HG02798 (cell line): ENCODE results near the gene MAP2K3.

Source experiments
- ATAC-seq: cut with Tn5 transposase; IDR thresholded peaks from one replicate; pipeline ENCODE4 v1.9.1; 2021; ENCODE audit warnings: mild to moderate bottlenecking; ENCODE audit not compliant: unreplicated experiment, poor library complexity

MAP2K3 gene

DNA sequence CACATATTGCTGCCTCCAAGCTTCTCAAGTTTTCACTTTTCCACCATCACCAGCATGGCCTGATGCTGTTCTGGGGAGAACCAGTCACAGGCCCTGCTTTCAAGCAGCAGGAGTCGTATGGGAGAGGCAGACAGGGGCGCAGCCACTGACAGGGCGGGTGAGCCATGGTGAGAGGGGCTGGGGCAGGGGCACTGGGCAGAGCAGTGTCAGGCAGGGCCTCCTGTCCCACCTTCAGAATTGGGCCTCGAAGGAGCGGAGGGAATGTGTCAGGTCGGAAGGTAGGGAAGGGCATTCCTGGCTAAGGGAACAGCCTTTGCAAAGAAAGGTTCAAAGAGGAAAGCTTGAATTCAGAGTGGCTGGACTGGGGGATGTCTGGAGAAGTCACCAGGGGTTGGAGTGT is 4.9 kb upstream of the MAP2K3 start:
- ATAC-seq, result no peak

DNA sequence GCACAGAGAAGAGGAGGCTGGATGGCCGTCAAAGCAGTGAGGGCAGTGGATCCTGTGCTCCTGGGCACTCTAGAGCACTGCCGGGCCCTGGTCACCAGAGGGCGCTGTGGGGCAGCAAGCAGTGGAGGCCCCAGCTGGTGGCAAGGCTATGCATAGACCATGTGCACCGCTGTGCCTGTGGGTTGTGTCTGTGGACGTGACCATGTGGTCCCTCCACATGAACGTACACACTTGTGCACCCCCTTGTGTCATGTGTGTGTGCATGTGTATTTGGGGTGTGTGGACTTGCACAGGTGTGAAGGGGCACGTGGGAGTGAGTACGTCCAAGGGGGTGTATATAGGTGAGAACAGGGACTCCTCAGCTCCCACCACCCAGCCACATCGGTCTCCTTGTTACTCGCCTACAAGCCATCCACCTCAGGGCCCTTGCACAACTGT is 4.4 kb upstream of the MAP2K3 start:
- ATAC-seq, result peak; percentile 35

DNA sequence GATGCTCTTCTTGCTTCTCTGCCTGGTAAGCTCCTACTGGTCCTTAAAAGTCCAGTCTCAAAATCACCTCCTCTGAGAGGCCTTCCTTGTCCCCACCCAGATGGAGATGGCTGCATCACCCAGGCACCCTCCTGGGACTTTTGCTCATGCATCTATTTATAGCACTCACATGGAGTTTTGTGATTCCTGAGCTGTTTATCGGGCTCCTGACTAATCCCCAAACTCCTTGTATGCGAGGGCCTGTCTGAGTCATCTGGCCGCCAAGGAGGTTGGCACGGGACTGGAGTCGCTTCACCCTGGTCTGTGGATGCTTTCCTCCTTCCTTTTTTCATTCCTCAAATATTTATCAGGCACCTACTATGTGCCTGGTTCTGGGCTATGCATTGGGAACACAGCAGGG is 2.3 kb upstream of the MAP2K3 start:
- ATAC-seq, result no peak

DNA sequence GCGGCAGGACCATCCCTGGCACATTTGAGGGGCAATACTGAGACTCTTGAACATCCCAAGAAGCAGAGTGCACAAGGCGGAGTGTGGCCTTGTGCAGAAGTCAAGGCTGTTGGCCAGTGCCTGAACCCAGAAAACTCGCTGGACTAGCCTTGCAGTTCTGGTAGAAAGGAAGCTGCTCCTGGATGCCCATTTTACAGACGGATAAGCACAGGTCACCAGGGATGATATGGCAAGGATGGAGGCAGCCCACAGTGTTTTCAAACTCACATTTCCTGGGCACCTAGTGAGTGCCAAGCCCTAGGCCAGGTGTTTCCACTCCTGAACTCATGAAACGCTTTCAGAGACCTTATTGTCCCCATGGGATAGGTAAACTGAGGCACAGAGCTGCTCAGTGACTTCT is 1.7 kb upstream of the MAP2K3 start:
- ATAC-seq, result no peak

DNA sequence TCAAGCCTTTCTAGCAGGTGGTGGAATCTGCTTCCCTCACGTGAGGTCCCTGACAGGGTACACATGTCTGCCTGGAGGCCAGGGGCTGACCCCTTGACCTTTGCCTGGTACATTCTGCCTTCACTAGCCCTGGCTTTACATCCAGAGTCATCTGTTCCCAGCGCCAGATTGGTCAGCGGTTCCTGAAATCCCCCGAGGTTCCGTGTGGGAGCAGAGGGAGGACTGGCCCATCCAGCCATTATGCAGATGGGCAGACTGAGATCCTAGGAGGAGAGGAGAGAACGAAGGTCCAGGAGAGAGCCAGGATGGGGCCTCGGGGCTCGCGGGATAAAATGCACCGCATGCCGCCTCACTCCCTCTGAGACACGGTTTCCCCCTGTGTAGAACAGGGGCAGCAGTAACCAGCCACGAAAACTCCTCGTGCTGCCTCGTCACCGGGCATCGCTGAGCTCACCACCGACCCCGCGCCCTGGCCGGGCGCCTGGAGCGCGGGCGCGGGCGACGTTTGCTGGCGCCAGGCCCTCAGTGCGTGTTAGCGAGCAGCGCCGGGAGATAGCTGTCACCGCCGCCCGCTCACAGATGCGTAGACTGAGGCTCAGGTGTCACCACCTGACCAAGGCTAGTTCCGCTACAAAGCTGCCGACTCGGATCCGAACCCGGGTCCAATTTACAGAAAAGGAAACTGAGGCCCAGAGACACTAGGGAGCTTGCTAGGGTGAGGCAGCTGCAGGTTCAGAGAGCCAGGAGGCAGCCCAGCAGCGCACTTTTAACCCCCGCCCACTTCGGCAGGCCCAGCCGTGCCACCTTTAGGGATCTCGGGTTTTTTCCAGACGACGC is 811 bp upstream of the MAP2K3 start:
- ATAC-seq, result peak; percentile 6

DNA sequence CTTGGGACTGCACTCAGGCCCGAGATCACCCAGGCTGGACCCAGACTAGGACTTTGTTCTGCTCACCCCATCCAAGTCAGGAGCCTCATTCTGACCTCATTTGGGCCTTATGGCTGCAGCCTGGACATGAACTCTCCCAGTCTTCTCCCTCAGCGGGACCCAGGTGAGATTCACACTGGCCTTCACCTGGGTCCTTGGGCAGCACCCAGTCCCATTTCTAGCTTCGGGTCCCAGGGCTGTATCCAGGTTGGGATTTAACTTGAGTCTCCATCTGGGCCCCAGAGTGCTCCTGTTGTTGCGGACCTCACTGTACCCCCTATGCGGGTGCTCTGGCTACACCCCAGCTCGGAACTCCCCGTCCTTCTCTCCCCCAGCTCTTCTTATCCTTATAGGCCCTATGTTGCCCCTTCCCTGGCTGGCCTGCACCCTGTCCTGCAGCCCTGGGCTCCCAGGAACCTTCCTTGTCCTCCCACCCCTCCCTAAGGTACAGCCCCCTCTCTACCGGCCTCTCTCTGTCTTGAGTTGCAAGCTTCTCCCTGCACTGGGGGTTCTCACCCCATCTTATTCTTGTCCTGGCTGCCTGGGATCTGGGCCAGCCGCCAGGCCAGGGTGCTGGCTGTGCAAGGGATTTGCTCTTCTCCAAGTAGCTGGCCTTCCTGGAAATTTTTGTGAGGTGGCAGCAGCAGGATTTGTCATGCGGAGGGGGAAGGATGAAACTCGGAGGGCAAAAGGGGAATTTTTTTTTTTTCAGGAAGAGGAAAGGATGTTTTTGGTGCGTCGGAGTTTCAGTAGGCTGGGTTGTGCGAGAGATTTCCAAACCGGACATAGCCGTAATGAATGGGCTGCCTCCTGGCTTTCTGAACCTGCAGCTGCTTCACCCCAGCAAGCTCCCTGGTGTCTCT is 904 bp downstream of the MAP2K3 start:
- no peak for ATAC-seq

DNA sequence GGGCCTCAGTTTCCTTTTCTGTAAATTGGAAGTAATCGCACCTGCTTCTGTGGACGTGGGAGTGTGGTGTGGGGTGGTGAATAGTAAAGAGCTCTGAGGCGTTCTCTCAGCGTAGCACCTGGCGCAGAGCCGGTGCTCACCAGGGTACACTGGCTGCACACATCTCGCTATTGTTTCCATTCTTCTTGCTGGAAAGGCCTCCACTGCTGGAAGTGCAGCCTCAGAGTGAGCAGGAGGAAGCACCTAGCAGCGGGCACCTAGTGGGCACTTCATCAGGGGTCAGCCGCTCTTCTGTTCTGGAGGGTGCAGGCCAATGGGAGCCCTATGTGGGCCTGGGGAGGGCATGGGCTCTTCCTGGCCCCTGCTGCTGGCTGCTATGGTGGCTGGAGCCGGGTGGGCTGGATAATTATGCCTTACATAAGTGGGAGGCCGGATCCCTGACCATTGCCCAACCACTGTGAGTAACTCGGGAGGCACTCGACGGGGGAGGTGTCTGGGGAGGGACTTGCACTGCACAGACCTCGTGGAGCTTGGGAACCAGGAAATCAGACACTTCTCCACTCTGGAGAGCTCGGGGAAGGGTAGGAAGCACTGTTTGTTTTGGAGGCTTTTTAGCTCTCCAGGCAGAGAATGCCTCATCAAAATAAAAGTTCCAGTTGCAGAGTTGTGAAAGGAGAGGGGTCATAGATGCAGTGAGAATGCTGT is 1.7 kb downstream of the MAP2K3 start:
- ATAC-seq, result no peak

DNA sequence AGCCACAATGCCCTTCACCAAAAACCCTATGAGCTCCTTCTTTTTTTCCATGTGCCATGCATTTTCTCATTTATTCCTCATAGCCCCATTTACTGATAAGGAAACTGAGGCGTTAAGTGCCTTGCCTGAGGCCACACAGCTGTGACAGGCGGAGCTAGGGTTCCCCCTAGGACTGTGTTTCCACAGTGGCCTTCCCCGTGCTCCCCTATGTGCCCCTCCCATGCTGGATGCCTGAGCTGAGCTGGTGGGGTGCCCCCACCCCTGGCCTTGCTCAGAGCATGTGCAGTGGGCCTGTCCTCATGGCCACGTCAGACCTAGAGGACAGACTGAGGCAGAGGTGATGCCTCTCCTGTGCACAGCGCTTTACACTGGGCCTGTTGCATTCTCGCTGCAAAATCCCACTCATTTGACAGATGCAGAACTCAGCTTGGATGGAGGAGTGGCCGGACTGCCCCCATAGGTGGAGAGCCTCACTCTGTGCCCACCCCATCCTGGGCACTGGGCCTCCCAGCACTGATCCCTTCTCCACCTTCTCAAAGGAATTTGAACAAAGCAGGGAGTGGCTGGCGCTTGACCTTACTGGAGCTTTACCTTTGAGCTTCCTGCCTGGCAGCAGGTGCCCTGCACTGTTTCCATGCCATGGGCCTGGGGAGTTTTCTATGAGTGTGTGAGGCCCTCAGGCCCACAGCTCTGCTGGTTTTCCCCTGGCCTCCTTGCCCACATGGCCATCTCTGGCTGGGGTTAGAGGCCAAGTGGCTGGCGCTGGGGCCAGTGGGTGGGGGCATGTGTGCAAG is 2.6 kb downstream of the MAP2K3 start:
- ATAC-seq, result no peak

DNA sequence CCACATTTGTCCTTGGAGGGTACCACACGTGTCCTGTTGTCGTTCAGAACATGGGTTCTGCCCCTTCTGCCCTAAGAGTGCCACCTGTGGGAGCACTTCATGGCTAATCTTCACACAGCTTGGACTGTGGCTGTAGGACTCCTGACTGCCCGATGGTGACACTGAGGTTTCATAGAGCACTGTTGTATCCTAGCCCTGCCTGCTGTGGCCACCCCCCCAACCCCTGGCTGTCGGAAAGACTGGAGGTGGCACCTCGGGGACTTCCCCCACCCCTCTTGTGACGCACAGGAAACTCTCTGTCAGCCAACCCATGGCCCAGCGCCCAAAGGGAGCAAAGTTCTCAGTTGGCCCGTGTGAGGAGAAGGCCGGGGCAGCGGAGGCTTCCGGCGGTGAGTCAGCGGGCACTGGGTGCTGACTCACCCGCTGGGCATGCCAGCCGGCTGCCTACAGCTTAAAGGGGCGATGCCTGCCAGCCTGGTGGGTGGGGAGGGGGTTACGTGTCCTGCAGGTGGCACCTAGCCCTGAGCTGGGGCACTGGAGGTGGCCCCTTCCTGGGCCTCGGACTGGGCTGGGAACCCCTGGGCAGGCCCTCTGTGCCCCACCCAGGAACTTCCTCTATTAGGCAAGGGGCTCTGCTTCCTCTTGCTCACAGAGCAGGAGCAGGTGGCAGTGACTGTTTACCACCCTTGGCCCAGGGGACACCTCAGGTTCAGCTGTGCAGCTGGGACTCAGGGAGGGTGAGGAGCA is 3.4 kb downstream of the MAP2K3 start:
- ATAC-seq, result peak; percentile 35

DNA sequence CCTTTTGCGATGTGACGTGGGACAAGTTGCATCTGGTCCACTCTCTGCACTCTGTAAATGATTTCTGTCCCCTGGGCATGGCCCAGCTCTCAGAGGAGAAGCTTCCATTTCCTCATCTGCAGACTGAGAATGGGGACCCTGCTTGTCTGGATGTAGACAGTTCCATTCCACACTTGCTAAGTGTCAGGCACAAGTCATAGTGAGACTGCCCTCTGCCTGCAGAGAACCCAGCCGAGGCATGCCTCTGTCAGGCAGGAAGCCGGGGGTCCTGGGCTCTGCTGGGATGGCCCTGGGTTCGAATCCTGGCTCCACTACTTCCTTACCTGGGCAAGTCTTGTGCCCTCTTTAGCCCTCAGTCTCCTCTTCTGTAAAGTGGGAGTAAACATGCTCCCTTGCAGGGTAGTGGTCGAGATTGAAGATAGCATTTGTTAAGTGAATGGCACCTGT is 4.1 kb downstream of the MAP2K3 start:
- no peak for ATAC-seq

DNA sequence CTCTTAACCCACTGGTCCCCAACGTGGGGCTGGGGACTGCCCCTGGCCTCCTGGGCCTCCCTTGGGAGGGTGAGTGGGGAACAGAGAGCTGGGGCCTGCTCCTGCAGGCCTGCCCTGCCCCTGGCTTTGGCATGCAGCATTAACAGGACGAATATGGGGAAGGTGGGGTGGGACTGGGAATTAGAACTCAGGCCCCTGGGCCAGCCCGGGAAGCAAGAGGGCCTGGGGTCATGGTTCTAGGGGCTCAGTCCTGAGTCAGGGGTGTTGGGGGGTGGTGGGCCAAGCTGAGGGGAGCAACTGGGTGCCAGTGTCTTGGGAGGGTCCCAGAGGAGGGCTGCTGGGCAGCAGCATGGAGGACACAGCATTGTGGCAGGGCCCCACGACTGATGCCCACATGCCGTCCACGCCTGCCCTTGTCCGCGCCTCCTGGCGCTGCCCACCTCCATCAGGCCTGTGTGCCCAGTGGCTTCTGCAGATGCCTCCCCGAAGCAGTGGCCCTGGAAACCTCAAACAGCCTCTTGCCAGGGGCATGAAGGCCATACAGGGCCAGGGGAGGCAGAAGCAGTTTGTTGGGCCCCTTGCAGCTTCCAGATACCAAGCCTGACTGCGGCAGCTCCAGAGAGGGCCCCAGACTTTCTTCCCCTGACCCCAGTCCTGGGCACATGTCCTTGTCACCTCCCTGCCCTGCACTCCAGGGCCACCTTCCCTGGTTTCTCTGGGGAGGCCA is 4.8 kb downstream of the MAP2K3 start:
- ATAC-seq, result no peak

DNA sequence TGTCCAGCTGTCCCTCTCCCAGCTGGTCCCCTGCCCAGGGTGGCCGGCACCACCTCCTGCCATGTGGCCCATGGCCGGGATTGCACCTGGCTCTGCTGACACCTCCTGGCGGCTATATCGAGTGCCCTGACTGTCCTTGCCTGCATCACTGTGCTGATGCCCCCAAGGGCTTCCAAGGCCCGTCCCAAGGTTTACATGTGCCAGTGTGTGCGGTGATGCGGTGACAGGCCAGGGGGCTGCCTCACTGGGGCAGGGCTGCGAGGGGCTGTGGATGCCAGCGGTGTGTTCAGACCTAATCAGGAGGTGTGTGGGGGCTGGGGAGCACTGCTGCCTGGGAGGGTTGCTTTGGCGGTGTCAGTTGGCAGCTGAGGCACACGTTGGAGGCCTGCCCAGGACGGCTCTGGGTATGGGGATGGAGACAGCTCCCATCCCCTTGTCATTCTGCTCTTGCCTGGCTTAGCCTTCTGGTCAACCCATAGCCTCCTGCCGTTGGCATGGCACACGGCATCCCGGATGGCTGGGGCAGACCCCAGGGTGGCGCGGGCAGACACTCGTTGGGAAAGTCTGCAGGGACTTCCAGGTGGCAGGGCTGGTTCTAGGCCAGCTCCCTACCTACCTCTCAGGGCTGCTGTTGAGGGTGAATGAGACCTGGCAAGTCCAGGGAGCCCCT is 5.5 kb downstream of the MAP2K3 start:
- ATAC-seq, result no peak

DNA sequence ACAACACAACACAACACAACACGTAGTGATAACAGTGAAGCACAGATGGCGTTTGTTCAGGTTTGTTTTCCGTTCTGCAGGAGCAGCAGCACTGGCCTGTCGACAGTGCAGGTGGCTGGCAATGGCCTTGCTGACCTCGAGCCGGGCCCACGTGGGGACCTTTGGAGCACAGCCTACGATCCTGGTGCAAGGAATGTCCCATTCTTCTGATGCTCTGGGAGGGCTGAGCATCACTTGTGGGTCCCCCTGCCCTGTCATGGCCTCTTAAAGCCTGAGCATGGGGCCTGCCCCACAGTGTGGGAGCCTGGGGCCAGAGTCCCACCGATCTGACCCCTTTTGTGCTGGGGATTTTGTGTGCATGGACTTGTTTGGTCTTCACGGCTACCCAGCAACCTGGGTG is 6.8 kb downstream of the MAP2K3 start:
- no peak for ATAC-seq

DNA sequence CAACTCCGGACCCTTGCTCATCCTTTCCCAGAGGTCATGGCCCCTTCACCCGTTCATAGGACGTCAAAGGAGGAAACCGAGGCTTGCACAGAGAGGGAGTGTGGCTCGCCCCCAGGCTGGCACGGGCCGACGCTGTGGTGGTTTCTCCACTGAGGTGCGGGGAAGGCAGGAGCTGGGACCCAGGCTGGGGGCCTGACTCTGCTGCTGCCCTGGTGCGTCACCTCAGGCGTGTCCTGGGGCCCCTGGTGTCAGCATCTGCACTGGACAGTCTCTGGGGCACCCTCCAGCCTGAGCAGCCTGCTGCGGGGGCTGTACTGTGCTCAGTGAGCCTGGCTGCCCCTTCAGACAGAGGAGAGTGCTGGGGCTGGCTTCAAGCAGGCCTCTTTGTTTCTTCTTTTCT is 7.4 kb downstream of the MAP2K3 start:
- ATAC-seq, result no peak

DNA sequence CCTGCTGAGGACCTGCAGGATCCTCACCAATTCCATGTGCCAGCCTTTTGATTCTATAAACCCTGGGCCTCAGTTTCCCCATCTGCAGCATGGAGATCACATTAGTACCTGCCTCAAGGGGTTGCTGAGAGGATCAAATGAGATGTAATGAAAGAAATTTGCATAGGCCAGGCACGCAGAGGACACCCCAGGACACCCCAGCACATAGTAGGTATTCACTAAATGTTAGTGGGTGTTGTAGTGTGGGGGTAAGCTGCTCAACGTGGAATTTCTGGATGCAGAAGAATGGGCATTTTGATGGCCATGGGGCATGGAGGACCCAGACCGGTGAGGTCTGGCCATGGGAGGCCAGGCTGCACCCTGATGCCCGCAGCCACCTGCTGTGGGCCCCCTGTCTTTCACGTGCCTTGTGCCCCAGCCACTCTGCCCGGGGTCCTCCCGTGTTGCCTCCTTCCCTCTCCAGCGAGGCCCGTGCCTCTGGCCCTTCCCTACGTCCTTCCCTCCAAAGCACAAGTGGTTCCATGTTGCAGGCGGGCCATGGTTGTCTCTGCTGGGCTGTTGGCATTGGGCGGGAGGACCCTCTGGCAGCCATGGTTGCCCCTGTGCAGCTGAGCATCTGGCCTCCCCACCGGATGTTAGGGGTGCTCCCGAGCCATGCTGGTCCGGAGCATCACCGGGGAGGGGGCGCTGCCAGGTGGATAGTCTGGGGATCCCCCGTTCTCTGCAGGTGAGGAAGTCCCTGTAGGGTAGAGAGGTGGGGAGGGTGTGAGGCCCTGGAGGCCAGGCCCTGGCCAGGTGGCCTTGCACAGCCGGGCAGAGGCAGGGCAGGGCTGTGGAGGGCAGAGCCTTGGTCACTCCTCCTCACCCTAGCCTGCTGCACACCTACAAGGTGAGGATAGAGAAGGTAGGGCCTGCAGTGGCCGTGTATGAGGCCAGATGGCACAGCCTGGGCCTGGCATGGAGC is 8.6 kb downstream of the MAP2K3 start:
- ATAC-seq, result no peak

DNA sequence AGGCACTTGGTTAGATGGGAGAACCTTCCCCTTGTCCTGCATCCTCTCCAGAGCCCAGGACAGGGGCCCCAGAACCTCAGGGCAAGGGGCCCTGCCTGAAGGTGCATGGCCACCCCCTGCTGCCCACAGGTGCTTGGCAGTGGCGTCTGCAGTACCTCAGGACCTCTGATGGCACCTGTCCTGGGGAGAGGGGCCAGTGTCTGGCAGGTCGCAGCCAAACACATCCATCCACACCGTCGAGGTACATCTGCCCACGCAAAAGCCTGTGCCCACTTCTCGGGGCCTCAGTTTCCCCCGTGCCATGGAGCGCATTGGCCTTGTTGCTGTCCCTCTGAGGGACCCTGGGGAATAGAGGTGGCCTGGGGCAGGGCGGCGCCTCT is 9.3 kb downstream of the MAP2K3 start:
- no peak for ATAC-seq
